SK-N-SH treated with all-trans-retinoic acid at 6 μM for 48 hours (cell line): ENCODE data around the gene DUSP23.

ENCODE experiments used
- ARNTL ChIP-seq: fragments of 450-650 bp; formaldehyde crosslinking; IDR thresholded peaks from 2 replicates; pipeline ENCODE4 v1.5.0; 2020; ENCODE audit warnings: low read depth, mild to moderate bottlenecking, moderate library complexity, borderline replicate concordance
- ISL1 ChIP-seq: fragments of 250-450 bp; sonication (Bioruptor Pico); IDR thresholded peaks from 2 replicates; pipeline ENCODE4 v2.1.2; 2022; ENCODE audit warnings: mild to moderate bottlenecking, moderate library complexity
- POU6F1 ChIP-seq: fragments of 250-450 bp; sonication (Bioruptor Pico); IDR thresholded peaks from 2 replicates; pipeline ENCODE4 v1.8.0; 2021; ENCODE audit warnings: low read depth, mild to moderate bottlenecking, moderate library complexity, borderline replicate concordance
- PPARA ChIP-seq: fragments of 250-450 bp; sonication (Bioruptor Pico); IDR thresholded peaks from 2 replicates; pipeline ENCODE4 v1.5.0; 2020; ENCODE audit warnings: mild to moderate bottlenecking, borderline replicate concordance
- RARB ChIP-seq: fragments of 250-450 bp; sonication (Bioruptor Pico); IDR thresholded peaks from 2 replicates; pipeline ENCODE4 v1.8.0; 2021; ENCODE audit warnings: mild to moderate bottlenecking, moderate library complexity
- SNAI2 ChIP-seq: fragments of 250-450 bp; sonication (Bioruptor Pico); IDR thresholded peaks from 2 replicates; pipeline ENCODE4 v1.5.0; 2020; ENCODE audit warnings: mild to moderate bottlenecking, moderate library complexity
- TCF4 ChIP-seq: fragments of 250-450 bp; sonication (Bioruptor Pico); IDR thresholded peaks from 2 replicates; pipeline ENCODE4 v1.8.0; 2021; ENCODE audit warnings: mild to moderate bottlenecking, moderate library complexity, borderline replicate concordance
- ZFP30 ChIP-seq: fragments of 450-650 bp; formaldehyde crosslinking; IDR thresholded peaks from 2 replicates; pipeline ENCODE4 v1.5.0; 2022; ENCODE audit warnings: mild to moderate bottlenecking, moderate library complexity
- ZNF565 ChIP-seq: fragments of 450-650 bp; formaldehyde crosslinking; conservative IDR thresholded peaks from 2 replicates; pipeline ENCODE4 v1.5.0; 2020; ENCODE audit warnings: low read depth, mild to moderate bottlenecking, moderate library complexity

DNA sequence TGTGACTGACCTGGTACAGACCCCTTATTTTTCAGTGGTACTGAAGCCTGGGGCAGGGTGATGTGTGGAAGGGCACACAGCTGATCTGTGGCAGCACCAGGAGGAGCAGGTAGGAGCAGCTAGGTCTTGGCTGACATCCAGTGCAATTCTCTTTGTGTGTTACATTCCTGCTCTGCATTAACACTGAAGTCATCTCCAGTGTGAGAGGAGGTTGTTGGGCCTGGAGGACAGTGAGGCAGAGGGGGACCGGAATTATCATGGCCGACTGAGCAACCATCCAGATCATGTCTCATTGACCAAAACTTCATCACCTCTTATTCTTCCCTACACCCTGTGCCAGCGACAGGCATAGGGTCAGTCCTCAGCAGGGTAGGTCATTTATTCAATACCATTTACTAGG, 47.4 kb downstream of the DUSP23 start:
- TF ChIP-seq ZFP30 (CRISPR knock-in tag), result no peak
- TF ChIP-seq ZNF565 (CRISPR knock-in tag), result no peak
- no peak for TF ChIP-seq POU6F1 (CRISPR knock-in tag)
- no peak for TF ChIP-seq SNAI2
- TF ChIP-seq RARB (CRISPR knock-in tag), result no peak
- TF ChIP-seq ISL1 (CRISPR knock-in tag), result no peak
- TF ChIP-seq ARNTL, result no peak
- TF ChIP-seq PPARA, result no peak
- TF ChIP-seq TCF4, result no peak
